Activated naive CD8-positive, alpha-beta T cell treated with anti-CD3 and anti-CD28 coated beads, Interleukin-2, amount 10 ng/mL, durations not matched to agents 7 days and 5 days (primary cell): ENCODE data around the gene THPO. TPM values are rescaled to one million over a fixed set of nuclear protein-coding genes. Genes with fewer than 3 reads are reported as not detected.

Source experiments
- ATAC-seq: fragments of 150-1000 bp; cut with Tn5 transposase; one replicate; pipeline ENCODE4 v1.10.0; 2021; ENCODE audit warnings: low read depth, moderate library complexity
- POLR2A ChIA-PET: fragments of 350-600 bp; sonication (Branson Sonifier 250); formaldehyde crosslinking; loops from one replicate; lab custom pipeline; 2021; ENCODE audit warnings: antibody characterized with exemption; lab: Charles Lee
- DNase-seq: peaks from one replicate; pipeline ENCODE4 v3.0.0; 2021
- H3K27ac Mint-ChIP-seq: one replicate; pipeline ENCODE4 v1.8.0; 2022; ENCODE audit warnings: mild to moderate bottlenecking, mixed read lengths
- H3K27me3 Mint-ChIP-seq: one replicate; pipeline ENCODE4 v1.8.0; 2022; ENCODE audit warnings: mild to moderate bottlenecking, moderate library complexity, mixed read lengths
- H3K36me3 Mint-ChIP-seq: one replicate; pipeline ENCODE4 v1.8.0; 2021; ENCODE audit warnings: mild to moderate bottlenecking, mixed read lengths
- H3K4me1 Mint-ChIP-seq: one replicate; pipeline ENCODE4 v1.8.0; 2021; ENCODE audit warnings: mixed read lengths
- H3K4me3 Mint-ChIP-seq: one replicate; pipeline ENCODE4 v1.8.0; 2022; ENCODE audit warnings: mild to moderate bottlenecking, moderate library complexity, mixed read lengths
- H3K9me3 Mint-ChIP-seq: one replicate; pipeline ENCODE4 v1.8.0; 2021; ENCODE audit warnings: mixed read lengths
- total RNA-seq, 2 experiments: library from RNA; stranded (reverse); gene quantifications; one replicate each; pipeline ENCODE4 v1.2.3, GENCODE V29; 2021

THPO gene
- total RNA-seq, 2 experiments from 2014 or later, result not detected

- Mint-ChIP-seq H3K4me1 (peaks cover 5% of the 10 kb centered on the region), H3K27me3 (peaks cover 2% of the 10 kb centered on the region), H3K4me3 (no peak overlapping the region), H3K9me3 (no peaks in the 10 kb centered on the region), H3K36me3 (no peaks in the 10 kb centered on the region), H3K27ac (no peak overlapping the region)
- DNase-seq (no peak), ATAC-seq (no peak)
- POLR2A ChIA-PET, result no interaction called here
Measured at GRCh38 chr3:184355261-184356040, 22.6 kb downstream of the THPO start.

GRCh38 chr3:184354754-184355153 lies 23.3 kb downstream of the THPO start:
- H3K27ac Mint-ChIP-seq, result no peak overlapping the region
- H3K27me3 Mint-ChIP-seq, result no peaks in the 10 kb centered on the region
- ATAC-seq (no peak), DNase-seq (no peak)
- no peaks in the 10 kb centered on the region for H3K9me3 Mint-ChIP-seq
- H3K4me1 Mint-ChIP-seq, result peaks cover 2% of the 10 kb centered on the region
- POLR2A ChIA-PET, result no interaction called here
- no peaks in the 10 kb centered on the region for H3K36me3 Mint-ChIP-seq
- H3K4me3 Mint-ChIP-seq, result no peak overlapping the region

GRCh38 chr3:184354121-184354728 lies 23.8 kb downstream of the THPO start:
- DNase-seq (peak; percentile 68), ATAC-seq (peak; percentile 70)
- Mint-ChIP-seq H3K4me1 (peaks cover 2% of the 10 kb centered on the region), H3K27ac (peak overlapping the region; percentile 48), H3K36me3 (no peaks in the 10 kb centered on the region), H3K9me3 (no peaks in the 10 kb centered on the region), H3K27me3 (no peaks in the 10 kb centered on the region), H3K4me3 (no peak overlapping the region)
- POLR2A ChIA-PET, result interaction anchor here (1.8 kb wide), 1 partner anchor 8 kb away, joined by 6 read pairs; the partner anchor contains the start of genes CLCN2 and POLR2H

GRCh38 chr3:184353546-184353941 lies 24.5 kb downstream of the THPO start:
- Mint-ChIP-seq H3K4me3 (no peak overlapping the region), H3K4me1 (peaks cover 2% of the 10 kb centered on the region), H3K27me3 (no peaks in the 10 kb centered on the region), H3K36me3 (no peaks in the 10 kb centered on the region), H3K9me3 (no peaks in the 10 kb centered on the region), H3K27ac (peak overlapping the region; percentile 48)
- ATAC-seq (no peak), DNase-seq (no peak)
- POLR2A ChIA-PET, result interaction anchor here (1.8 kb wide), 1 partner anchor 8 kb away, joined by 6 read pairs; the partner anchor contains the start of genes CLCN2 and POLR2H

GRCh38 chr3:184352897-184353545 lies 25.0 kb downstream of the THPO start:
- POLR2A ChIA-PET, result interaction anchor here (1.8 kb wide), 1 partner anchor 9 kb away, joined by 6 read pairs; the partner anchor contains the start of genes CLCN2 and POLR2H

GRCh38 chr3:184352149-184352785 lies 25.7 kb downstream of the THPO start:
- Mint-ChIP-seq H3K36me3 (no peaks in the 10 kb centered on the region), H3K4me1 (peaks cover 2% of the 10 kb centered on the region), H3K27ac (peak overlapping the region; percentile 32), H3K9me3 (no peaks in the 10 kb centered on the region), H3K4me3 (no peak overlapping the region), H3K27me3 (no peaks in the 10 kb centered on the region)
- POLR2A ChIA-PET, result no interaction called here
- no peak for ATAC-seq
- no peak for DNase-seq

More at GRCh38 chr3:184352897-184353545, 25.0 kb downstream of the THPO start:
- H3K9me3 Mint-ChIP-seq, result no peaks in the 10 kb centered on the region
- H3K4me1 Mint-ChIP-seq, result peaks cover 2% of the 10 kb centered on the region
- no peaks in the 10 kb centered on the region for H3K36me3 Mint-ChIP-seq
- H3K27ac Mint-ChIP-seq, result no peak overlapping the region
- H3K4me3 Mint-ChIP-seq, result no peak overlapping the region
- DNase-seq (no peak), ATAC-seq (no peak)
- no peaks in the 10 kb centered on the region for H3K27me3 Mint-ChIP-seq

- Mint-ChIP-seq H3K27ac (peak overlapping the region; percentile 24), H3K36me3 (no peaks in the 10 kb centered on the region), H3K27me3 (no peaks in the 10 kb centered on the region), H3K9me3 (no peaks in the 10 kb centered on the region), H3K4me3 (no peak overlapping the region), H3K4me1 (peaks cover 2% of the 10 kb centered on the region)
- POLR2A ChIA-PET, result no interaction called here
- DNase-seq (no peak), ATAC-seq (no peak)
Measured at GRCh38 chr3:184351511-184352148, 26.4 kb downstream of the THPO start.

- Mint-ChIP-seq H3K36me3 (no peaks in the 10 kb centered on the region), H3K4me3 (no peak overlapping the region), H3K9me3 (no peaks in the 10 kb centered on the region), H3K27ac (no peak overlapping the region), H3K27me3 (no peaks in the 10 kb centered on the region), H3K4me1 (peaks cover 2% of the 10 kb centered on the region)
- no peak for ATAC-seq
- POLR2A ChIA-PET, result no interaction called here
- no peak for DNase-seq
Measured at GRCh38 chr3:184350618-184351017, 27.4 kb downstream of the THPO start.

GRCh38 chr3:184349563-184350470 lies 28.2 kb downstream of the THPO start:
- H3K27ac Mint-ChIP-seq, result no peak overlapping the region
- no peak overlapping the region for H3K4me3 Mint-ChIP-seq

GRCh38 chr3:184348057-184348382 lies 30.0 kb downstream of the THPO start:
- ATAC-seq (no peak), DNase-seq (no peak)
- no peaks in the 10 kb centered on the region for H3K36me3 Mint-ChIP-seq
- H3K27ac Mint-ChIP-seq, result no peak overlapping the region
- H3K27me3 Mint-ChIP-seq, result no peaks in the 10 kb centered on the region
- no peak overlapping the region for H3K4me3 Mint-ChIP-seq
- POLR2A ChIA-PET, result interaction anchor here (0.8 to 2.0 kb wide), 3 partner anchors 12 to 46 kb away, joined by 3 to 5 read pairs (median 4); no protein-coding TSS in a partner anchor
- H3K9me3 Mint-ChIP-seq, result no peaks in the 10 kb centered on the region
- no peaks in the 10 kb centered on the region for H3K4me1 Mint-ChIP-seq

More at GRCh38 chr3:184349563-184350470, 28.2 kb downstream of the THPO start:
- H3K9me3 Mint-ChIP-seq, result no peaks in the 10 kb centered on the region
- H3K36me3 Mint-ChIP-seq, result no peaks in the 10 kb centered on the region
- POLR2A ChIA-PET, result no interaction called here
- no peaks in the 10 kb centered on the region for H3K27me3 Mint-ChIP-seq
- peaks cover 2% of the 10 kb centered on the region for H3K4me1 Mint-ChIP-seq
- no peak for ATAC-seq
- no peak for DNase-seq

- H3K27ac Mint-ChIP-seq, result no peak overlapping the region
- H3K27me3 Mint-ChIP-seq, result no peaks in the 10 kb centered on the region
- DNase-seq, result no peak
- no peaks in the 10 kb centered on the region for H3K9me3 Mint-ChIP-seq
- H3K36me3 Mint-ChIP-seq, result no peaks in the 10 kb centered on the region
- ATAC-seq, result no peak
- POLR2A ChIA-PET, result interaction anchor here (0.8 to 2.0 kb wide), 3 partner anchors 12 to 45 kb away, joined by 3 to 5 read pairs (median 4); no protein-coding TSS in a partner anchor
- no peak overlapping the region for H3K4me3 Mint-ChIP-seq
- H3K4me1 Mint-ChIP-seq, result no peaks in the 10 kb centered on the region
Measured at GRCh38 chr3:184347321-184348056, 30.5 kb downstream of the THPO start.
